Stimulated activated CD8-positive, alpha-beta memory T cell treated with anti-CD3 and anti-CD28 coated beads, Interleukin-7, amount 100 ng/mL, for 24 hours (primary cell): ENCODE data around the gene GALK1.

ENCODE experiments used
- DNase-seq: peaks from one replicate; pipeline ENCODE4 v3.0.0-alpha.2; 2020; ENCODE audit warnings: low read depth

GALK1 gene

DNA sequence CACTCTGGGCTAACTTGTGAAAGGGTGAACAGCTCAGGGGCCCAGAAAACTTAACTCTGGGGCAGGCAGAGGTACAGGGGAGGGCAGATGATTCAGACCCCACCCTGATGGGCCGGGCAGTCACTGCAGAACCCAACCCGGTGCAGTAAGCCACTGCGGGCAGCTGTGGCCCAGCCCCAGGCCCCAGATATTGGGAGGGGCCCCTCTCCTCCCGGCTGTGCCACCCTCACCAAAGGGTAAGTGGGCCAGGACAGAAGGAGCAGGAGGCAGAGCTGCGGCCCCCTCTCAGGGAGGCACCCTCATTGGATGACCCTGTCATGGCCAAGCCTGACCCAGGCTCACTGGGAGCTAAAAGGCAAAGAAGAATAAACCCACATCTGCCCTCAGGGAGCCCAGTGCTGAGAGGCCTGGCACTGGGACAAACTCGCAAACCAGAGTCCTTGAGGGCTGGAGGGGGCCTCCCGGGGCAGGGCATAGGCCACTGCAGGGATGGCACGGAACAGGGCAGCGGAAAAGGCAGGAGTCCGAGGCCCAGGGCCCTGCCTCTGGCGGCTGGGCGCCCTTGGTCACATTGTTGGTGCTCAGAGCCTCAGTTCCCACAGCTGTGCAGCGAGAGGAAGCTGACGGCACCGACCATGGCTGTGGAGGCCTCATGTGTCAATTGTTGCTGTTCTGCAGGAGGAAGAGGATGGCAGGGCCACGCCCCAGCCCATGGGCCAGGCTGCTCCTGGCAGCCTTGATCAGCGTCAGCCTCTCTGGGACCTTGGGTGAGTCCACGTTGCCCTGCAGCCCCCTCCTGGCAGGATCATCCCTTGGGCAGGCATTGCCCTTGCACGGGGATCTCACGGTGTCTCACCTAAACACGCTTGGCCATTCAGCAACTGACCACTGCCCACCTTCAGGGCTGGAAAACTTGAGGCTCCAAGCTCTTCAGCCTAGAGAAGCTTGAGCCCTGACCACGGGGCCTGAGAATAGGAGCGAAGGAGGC lies 40.7 kb downstream of the GALK1 start:
- no peak for DNase-seq

GRCh38 chr17:75723171-75723930 lies 41.6 kb downstream of the GALK1 start:
- DNase-seq: no peak

GRCh38 chr17:75722542-75723095 lies 42.4 kb downstream of the GALK1 start:
- DNase-seq: no peak

- no peak for DNase-seq
These were observed 42.9 kb downstream of the GALK1 start for GRCh38 chr17:75722076-75722475.

DNA sequence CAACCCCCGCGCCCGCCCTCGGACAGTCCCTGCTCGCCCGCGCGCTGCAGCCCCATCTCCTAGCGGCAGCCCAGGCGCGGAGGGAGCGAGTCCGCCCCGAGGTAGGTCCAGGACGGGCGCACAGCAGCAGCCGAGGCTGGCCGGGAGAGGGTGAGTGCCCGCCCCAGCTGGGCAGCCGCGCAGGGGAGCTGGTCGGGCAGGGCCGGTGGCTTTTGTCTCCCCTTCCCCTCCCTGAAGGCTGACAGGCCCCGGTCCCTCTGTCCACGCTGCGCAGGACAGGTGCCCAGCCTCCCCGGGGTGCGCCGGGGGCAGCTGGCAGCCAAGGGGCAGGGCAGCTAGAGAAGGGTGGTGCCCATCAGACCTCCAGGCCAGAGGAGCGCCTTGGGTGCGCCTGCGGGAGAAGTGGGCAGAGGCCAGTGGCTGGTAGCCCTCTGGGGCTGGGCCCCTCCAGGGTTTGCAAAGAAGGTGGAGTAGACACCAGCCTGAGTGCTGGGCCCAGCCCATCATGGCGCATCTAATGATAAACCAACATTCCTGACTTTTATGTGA lies 43.5 kb downstream of the GALK1 start:
- DNase-seq: no peak

DNA sequence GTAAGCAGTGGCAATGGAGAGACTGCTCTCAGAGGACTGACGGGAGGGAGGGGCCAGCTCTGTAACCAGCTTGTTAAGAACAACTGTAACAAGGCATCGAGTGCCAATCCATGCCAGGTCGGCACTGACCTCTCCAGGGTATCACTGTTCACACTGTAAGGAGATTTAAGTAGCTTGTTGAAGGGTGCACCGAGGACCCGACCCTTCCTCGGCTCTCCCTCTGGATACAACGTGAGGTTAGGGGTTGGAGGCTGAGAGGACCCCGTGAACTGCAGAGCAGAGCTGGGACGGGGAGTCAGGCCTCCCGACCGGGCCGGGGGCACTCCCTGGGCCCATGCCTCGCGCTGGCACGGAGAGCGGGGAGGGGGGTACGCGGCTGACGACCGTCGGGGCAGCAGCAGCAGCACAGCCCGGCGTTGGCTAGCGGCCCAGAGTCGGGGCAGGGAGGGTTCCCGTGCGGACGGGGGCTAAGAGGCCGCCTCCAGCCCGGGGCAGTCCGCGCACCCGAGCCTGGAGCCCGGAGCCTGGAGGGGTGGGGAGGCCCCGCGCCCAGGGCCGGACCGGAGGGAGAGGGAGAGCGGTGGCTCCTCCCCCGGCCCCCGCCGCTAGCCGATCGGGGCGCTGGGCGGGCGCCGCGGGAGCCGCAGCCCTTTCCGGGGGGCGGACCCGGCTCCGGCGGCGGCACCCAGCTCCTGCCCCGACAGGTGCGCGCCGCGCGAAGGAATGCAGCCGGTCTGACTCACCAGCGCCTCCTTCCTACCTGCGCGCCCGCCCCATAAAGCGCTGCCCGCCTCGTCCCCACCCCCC lies 44.1 kb downstream of the GALK1 start, which contains the start of gene ITGB4:
ITGB4 (plus strand) TSS at position 804 of the 807 bp plus-strand sequence. CDS start 3,245 bp downstream, outside the sequence.
- no peak for DNase-seq

GRCh38 chr17:75719732-75720131 lies 45.3 kb downstream of the GALK1 start:
- no peak for DNase-seq

GRCh38 chr17:75712446-75712845 lies 52.5 kb downstream of the GALK1 start:
- DNase-seq: no peak
